Posterior cingulate gyrus (tissue), 11 donors: ENCODE measurements around the gene GRM8.

Experiments
- DNase-seq, 10 donors: peaks; one replicate each; pipeline versions ENCODE4 v3.0.0 to v3.0.0-alpha.2; 2020 to 2021; ENCODE audit warnings: mixed read lengths in 3 of 10
- intact Hi-C: fragments of 100-400 bp; cut with DNase I; formaldehyde crosslinking; loops from one replicate; pipeline ENCODE4 v1.15.1; 2023

Gene GRM8

DNA sequence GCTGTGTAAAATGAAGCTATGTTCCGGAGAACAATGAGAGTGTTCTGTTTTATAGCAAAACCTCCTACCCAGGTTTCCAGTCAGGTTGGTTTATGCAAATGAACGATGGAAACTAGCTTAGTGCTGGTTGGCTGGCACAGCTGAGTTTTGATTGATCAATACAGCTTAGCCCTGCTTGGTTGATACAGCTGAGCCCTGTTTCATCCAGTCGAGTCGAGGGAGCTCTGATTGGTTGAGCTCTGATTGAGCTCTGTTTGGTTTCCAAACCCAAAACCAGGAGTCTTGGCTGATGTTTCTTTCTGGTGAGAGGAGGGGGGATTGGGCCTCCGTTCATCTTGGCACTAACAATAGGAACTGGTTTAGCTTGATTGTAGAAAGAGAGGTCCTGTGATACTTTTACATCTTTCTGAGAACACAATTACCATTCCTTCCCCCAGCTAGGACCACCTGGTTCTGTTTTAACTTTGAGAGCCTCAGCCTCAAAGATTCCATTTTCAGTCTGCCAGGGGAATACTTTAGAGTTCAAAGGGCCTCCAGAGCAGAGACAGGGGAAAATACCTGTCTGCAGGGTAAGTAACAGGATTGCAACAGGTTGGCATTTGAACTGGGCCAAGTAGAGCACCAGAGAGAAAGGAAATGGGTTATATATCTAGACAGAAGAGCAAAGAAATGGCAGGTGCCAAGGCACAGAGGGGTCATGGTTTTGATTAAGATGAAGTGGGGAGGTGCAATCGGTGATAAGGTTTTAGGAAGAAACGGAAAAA is 210.9 kb downstream of the GRM8 start:
- no peak for DNase-seq

DNA sequence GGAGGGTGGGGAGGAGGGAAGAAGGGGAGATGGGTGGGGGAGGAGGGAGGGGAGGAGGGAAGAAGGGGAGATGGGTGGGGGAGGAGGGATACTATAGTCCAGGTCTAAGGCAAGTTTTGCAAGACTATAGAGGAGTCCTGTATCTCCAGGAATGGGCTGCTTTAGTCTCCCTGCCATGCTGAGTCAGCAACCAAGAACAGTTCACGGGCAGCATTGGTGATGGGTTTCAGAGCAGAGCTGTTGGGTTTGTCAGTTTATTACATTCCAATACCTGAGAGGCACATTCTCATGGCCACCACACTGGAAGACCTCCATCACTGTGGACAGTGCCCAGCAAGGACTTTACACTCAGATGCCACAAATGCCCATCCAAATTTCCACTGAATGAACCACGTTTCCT is 212.7 kb downstream of the GRM8 start:
- DNase-seq: no peak
- intact Hi-C loops: no loop called here

More for the DNA sequence above, 210.9 kb downstream of the GRM8 start:
- intact Hi-C loops: no loop called here

DNA sequence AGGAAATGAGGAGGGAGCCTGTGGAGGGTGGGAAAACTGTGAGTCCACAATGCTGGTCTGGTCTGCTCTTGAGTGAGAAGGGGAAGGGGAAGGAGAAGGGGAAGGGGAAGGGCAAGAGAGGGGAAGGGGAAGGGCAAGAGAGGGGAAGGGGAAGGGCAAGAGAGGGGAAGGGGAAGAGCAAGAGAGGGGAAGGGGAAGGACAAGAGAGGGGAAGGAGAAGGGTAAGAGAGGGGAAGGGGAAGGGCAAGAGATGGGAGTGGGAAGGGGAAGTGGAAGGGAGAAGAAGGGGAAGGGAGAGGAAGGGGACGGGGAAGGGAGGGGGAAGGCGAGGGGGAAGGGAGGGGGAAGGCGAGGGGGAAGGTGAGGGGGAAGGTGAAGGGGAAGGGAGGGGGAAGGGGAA is 213.2 kb downstream of the GRM8 start:
- intact Hi-C loops: no loop called here
- DNase-seq: no peak

DNA sequence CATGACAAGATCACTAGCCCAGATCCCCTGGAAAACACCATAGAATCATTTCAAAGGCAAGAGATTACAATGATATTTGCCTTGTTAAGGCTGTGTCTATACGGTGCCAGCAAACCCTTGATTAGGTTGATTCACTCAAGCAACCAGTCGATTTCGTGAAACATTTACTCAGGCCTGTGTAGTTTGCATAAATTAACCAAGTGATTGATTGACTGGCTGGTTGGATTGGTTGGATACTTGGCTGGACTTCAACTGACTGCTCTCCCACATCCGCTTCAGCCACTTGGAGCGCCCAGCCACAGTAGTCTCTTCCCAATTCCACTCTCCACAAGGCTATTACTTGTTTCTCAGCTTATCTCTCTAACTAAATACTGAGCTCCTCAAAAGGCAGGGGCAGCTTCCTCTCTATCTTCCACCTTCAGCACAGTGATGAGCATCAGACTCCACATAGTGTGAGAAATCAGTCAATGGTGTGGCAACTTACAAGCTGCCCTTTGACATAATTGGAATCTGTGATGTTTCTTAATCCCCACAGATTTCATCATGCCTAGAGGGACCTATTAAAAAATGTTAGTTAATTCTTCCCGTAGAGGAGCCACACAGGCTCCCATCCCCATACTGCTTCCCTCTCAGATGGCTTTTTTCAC is 217.4 kb downstream of the GRM8 start:
- no peak for DNase-seq

DNA sequence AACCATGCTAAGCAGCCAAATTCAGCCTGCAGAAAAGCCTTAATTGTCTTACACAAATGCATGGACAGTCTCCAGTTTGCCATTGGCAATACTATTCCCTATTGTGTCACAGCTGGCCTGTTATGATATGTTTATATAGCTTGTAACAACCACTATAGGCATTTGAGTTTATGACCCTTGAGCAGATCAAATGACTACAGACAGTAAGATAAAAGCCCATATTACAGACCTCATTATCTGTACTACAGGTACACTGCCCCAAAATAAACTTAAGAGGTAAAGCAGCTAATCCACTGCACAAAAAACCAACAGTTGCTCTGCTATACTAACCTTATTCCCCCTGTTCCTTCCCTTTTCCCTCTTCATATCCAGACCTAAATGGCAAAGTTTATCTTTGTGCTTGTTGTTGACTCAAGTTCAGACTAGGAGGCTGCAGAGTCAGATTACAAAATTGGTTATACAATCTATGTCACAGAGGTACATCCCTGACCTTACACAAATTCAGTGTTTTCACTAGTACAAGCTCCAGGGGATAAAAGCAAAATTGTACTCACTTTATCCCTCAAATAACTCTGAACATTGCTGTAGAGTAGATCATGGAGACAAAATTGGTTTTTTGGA is 218.4 kb downstream of the GRM8 start:
- intact Hi-C loops: no loop called here
- DNase-seq: no peak

More for the DNA sequence above, 217.4 kb downstream of the GRM8 start:
- intact Hi-C loops: no loop called here

DNA sequence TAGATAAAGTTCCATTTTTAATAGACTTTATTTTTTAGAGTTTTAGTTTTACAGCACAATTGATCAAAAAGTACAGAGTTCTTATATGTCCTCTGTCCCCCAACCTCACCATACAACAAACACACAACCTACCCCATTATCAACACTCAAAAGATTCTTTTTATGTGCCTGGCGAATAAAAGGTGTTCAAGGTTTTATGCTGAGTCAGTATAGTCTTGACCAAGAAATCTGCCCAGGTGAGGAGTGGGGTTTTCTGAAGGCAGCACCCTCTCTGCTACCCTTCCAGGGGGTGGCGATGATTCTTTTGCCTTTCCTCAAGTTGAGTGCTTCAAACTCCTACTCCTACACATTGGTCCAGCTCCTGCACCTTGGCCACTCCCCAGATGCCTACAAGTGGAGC is 222.9 kb downstream of the GRM8 start:
- no peak for DNase-seq
- intact Hi-C loops: no loop called here

DNA sequence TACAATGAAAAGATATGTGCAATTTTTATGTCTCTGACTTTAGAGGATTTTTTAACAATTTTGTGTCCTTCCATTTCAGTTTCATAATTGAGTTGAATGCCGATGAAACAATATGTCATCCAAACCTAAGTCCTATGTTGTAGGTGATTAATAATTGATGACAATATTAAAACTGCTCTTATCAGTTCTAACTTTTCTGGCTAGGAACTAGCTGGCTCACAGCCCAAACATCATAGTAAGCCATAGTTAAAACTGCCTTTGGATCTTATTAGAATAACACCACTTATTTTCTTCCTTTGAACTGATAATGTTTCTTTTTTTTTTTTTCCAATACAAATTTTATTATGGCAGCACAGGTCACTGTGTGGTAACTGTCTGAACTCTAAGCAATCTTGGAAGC is 230.9 kb downstream of the GRM8 start:
- intact Hi-C loops: no loop called here
- DNase-seq: no peak

DNA sequence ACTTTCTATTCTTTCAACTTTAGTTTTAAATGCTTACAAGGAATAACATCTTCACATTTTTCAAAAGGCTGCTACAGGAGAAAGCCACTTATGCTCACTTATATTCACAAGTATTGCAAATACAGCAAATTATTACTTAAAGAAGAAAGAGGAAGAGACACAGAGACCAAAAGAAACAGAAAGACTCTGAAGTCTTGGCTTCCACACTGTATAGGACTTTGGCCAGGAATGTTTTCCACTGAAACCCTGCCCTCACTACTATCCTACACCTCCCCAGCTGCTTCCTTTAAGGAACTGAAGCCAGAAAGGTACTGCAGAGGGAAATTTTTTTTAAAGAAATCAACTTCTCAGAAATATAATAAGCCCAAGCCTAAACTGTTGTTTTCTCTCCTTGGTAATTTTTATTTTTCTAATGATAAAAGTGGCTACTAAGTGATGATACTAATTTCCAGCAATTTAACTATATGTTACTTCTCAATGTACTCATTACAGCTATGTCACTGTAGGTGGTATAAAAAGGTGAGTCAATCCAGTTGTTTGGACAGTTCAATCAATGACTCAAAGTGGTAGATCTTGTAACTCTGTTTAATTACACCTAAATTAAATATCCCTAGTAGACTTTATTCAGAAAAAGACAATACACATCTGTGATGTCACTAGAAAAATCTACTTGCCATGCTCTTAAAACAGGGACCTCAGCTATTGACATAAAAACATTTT is 231.6 kb downstream of the GRM8 start:
- DNase-seq: no peak
- intact Hi-C loops: no loop called here

DNA sequence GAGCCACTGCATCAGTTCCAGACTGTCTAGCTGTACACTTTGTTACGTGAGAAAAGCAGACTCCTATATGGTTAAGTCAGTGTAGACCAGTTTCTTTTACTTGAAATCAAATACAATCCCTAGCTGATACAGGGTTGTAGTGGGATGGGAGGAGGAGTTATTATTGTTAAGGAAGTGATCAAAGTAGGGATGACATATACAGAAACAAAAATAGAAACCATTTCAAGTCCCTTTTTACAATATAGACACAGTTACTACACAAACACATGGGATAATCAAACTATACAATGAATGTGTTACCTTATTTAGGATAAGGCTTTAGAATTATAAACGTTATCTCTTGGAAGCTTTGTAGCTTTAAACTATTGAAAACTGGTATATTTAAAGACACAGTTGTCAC is 233.9 kb downstream of the GRM8 start:
- intact Hi-C loops: no loop called here
- no peak for DNase-seq

DNA sequence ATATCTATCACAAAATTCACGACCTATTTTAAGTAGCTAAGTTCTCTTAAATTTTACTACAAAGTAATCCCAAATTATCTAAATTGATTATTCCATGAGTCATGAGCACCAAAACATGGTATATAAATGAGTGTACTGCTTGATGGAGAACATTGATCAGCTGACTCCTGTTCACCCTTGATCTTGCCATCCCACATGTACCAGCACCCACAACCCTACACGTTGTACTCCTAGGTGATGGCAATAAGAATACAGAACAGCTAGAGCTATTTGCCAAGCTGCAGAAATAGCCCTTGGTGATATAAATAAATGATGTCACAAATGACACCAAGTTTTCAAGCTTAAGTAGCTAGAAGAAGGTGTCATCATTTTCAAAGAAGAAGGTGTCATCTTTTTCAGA is 235.5 kb downstream of the GRM8 start:
- no peak for DNase-seq
- intact Hi-C loops: no loop called here

DNA sequence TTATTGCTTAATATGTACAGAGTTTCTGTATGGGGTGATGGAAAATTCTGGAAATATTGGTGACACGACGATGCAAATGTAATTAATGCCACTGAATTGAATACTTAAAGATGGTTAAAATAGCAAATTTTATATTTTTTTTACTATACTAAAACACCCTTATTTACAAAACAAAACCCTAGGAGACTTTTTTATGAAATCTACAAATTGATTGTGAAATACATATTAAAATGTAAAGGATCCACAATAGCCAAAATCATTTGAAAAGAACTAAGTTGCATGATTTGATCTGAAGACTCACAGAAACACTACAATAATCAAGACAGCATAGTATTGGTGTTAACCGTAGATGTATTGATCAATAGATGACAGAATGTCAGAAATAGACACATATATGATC is 252.0 kb downstream of the GRM8 start:
- no peak for DNase-seq
- intact Hi-C loops: no loop called here

DNA sequence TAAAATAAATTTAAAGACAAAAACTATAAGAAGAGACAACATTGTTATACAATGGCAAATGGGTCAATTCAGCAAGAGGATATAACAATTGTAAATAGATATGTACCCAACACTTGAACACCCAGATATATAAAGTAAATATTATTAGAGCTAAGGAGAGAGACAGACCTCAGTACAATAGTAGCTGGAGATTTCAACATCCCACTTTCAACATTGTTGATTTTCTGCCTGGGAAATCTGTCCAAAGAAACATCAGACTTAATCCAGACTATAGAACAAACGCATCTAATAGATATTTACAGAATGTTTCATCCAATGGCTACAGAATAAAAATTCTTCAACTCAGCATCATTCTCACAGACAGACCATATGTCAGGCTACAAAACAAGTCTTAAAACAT is 256.1 kb downstream of the GRM8 start:
- DNase-seq: no peak
- intact Hi-C loops: no loop called here

DNA sequence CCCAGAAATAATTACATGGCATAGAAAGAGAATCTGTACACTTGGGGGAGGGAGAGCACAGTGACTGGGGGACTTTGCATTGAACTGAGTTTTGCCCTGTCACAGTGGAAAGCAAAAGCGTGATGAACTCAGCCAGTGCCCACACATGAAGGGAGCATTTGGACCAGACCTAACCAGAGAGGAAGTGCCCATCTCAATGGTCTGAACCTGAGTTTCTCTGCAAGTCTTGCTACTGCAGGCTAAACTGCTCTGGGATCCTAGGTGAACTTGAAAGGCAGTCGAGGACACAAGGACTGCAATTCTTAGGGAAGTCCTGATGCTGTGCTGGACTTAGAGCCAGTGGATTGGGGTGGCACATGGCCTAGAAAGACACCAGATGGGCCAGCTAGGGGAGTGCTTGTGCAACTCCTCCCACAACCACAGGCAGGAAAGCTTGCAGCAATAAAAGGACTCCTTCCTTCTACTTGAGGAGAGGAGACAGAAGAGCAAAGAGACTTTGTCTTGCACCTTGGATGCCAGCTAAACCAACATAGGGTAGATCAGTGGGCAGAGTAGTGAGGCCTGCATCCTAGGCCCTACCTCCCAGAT is 259.0 kb downstream of the GRM8 start:
- no peak for DNase-seq
- intact Hi-C loops: no loop called here

DNA sequence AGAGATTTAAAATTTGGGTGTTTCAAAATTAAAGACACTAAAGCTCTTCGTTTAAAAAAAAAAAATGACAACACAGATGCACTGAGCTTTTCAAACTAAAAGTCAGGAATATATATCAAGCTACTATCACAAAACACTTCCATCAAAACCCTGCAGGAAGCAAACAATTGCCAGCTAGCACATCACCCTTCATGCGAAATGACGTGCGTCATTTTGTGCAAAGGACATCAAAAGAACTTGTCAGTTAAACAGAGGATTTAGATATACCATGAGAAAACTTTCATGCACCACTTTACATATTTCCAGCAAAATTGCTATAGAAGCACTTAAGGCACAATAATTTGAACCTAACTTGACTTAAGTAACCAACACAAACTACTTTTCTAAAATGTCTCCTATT is 264.7 kb downstream of the GRM8 start:
- DNase-seq: no peak
- intact Hi-C loops: no loop called here

DNA sequence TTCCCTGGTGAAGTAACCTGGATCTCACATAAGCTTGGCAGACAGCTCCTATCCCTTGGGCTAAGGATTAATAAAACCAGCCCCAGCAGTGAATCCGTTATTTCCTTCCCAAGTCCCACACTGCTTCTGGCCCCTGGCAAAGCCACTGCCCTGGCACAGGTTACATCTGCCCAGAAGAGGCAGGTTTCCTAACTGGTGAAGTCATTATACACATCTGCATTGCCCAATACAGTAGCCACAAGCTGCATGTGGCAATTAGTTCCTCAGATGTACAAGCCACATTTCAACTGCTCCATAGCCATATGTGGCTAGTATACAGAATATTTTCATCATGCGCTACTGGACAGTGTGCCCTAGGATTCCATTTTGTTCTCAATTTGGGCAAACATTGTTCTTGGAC is 273.0 kb downstream of the GRM8 start:
- intact Hi-C loops: no loop called here
- no peak for DNase-seq

DNA sequence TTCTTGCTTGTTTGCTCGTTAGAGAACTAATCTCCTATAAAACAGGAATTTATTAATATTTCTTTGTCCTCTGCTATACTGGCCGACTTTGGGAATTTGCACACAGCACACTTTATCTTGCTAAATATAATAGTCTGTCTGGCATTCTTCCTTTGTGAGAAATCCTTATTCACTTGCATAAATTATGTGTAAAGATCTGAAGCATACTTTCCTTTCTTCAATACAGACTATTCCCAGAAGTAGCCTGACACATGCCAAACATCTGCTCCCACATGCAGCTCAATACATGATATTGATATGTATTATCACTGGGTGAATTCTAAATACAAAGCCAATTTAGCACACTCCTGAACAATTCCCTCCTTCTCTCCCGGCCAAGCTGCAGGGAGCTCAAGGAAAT is 273.9 kb downstream of the GRM8 start:
- intact Hi-C loops: no loop called here
- DNase-seq: no peak

DNA sequence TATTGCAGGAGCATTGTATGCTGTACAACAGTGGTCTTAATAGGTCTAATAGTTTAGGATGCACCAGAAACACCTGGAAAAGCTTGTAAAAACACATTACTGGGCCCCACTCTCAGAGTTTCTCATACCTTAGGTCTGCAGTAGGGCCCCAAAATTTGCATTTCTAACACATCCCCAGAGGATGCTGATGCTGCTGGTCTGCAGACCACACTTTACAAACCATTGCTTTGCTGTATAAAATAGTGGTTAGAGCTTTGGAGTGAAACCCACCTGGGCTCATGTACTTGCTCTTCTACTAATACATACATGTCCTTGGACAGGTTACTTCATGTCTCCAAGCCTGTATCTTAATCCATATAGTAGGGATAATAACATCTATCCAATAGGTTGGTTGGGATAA is 279.7 kb downstream of the GRM8 start:
- no peak for DNase-seq
- intact Hi-C loops: no loop called here

DNA sequence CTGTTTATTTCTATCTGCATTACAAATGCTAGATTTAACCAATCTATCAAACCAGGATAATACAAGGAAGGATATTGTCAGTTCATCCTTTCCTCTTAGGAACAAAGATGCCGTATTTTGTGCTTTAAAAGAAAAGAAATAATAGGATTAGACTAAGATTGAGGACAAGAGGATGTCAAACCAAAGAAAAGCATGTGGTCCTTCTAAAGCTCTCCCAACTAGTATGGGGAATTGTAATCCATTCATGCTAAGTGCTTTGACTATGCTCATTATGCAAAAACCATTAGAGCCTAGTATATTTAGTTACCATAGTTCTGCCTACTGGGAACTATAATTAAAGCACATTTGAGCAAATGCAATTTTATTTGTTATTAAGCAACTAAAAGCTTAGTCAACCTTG is 280.2 kb downstream of the GRM8 start:
- DNase-seq: no peak
- intact Hi-C loops: no loop called here

DNA sequence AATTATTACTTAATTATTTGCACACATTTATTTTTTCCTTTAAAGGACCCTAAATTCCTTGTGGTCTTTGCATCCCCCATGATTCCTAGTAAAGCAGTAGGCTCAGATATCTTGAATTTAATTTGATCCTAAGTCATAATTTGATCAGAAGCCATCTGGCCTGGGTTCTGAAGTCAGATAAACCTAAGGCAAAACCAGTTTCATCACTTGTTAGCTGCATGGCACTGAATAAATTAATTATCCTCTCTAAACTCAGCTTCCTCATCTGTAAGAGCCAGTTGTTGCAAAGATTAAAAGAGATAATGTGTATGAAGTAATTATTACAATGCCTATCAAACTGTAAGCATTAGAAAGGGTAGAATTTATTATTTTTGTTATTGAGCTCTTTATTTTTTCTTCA is 293.1 kb downstream of the GRM8 start:
- intact Hi-C loops: no loop called here
- DNase-seq: no peak

DNA sequence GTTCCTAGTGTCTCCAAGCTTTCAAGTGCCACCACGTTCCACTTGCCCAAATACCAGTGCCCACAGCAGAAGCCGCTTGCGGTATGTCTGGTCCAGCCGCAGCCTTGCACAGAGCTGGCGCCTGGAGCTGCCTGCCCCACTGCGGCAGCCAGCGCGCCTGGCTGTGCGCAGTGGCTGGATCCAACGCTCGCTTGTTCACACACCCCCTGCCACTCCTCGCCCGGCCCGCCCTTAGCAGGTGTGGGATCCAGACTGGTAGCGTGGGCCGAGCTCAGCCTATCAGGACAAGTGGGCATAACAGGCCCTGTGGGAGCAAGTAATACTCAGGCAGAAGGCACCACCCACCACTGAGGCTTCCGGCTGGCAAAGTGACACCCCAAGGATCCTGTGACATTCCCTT is 294.4 kb downstream of the GRM8 start:
- DNase-seq: peak in 3 of 10 donors; percentile 44 to 74 (median 55)
- intact Hi-C loops: no loop called here

DNA sequence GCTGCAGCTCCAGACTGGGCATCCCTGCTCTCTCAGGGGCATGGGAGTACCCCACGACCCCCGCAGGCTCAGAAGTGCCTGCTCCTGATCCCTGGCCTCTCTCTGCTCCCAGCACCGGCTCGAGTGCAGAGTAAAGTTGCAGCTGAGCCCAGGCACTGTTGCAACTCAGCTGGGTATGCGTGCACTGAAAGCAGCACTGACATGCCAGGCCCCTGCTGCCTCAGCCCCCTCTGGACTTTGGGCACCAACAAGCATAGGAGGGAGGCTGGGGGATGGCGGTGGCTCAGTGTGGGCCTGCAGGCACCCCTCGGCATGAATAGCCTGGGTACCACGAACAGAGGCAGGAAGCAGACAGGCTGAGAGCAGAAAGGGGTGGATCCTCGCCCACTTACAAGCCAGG is 295.3 kb downstream of the GRM8 start:
- intact Hi-C loops: no loop called here
- peak in 3 of 10 donors; percentile 47 to 78 (median 56) for DNase-seq
